GM18907 (cell line): ENCODE data around the gene G2E3.
"Not testable (repeated sequence)": the region's sequence is repeated elsewhere in the genome, so short reads cannot be mapped to it uniquely, and the experiment has no call there.

Source experiments
- ATAC-seq: cut with Tn5 transposase; IDR thresholded peaks from one replicate; pipeline ENCODE4 v1.9.1; 2021; ENCODE audit warnings: mild to moderate bottlenecking, moderate library complexity; ENCODE audit not compliant: unreplicated experiment

The G2E3 gene

GRCh38 chr14:30600922-30601918, 42.3 kb downstream of the G2E3 start:
- ATAC-seq = no peak

- no peak for ATAC-seq
These were observed 44.4 kb downstream of the G2E3 start for GRCh38 chr14:30603402-30603801.

- ATAC-seq = not testable (repeated sequence)
These were observed 45.7 kb downstream of the G2E3 start for GRCh38 chr14:30604696-30605095.

GRCh38 chr14:30607156-30607780, 48.3 kb downstream of the G2E3 start:
- no peak for ATAC-seq

- no peak for ATAC-seq
These were observed 49.6 kb downstream of the G2E3 start for GRCh38 chr14:30608533-30609006.

- no peak for ATAC-seq
These were observed 51.9 kb downstream of the G2E3 start for GRCh38 chr14:30610787-30611343.

GRCh38 chr14:30614155-30614554, 55.2 kb downstream of the G2E3 start:
- no peak for ATAC-seq

GRCh38 chr14:30620178-30620577, 61.2 kb downstream of the G2E3 start:
- ATAC-seq = peak; percentile 57

GRCh38 chr14:30621354-30621939, 62.5 kb downstream of the G2E3 start:
- peak; percentile 9 for ATAC-seq

- ATAC-seq = peak; percentile 94
These were observed 63.2 kb downstream of the G2E3 start, which contains the start of gene SCFD1 for GRCh38 chr14:30621940-30622830. SCFD1 (plus strand) TSS chr14:30622319; CDS start chr14:30622339, 20 bp downstream.

GRCh38 chr14:30623412-30624131, 64.6 kb downstream of the G2E3 start:
- ATAC-seq = no peak

GRCh38 chr14:30624132-30624423, 65.1 kb downstream of the G2E3 start:
- ATAC-seq = no peak

- ATAC-seq = no peak
These were observed 66.6 kb downstream of the G2E3 start for GRCh38 chr14:30625533-30625932.

- ATAC-seq = not testable (repeated sequence)
These were observed 70.5 kb downstream of the G2E3 start for GRCh38 chr14:30629432-30629831.

GRCh38 chr14:30630248-30630647, 71.3 kb downstream of the G2E3 start:
- no peak for ATAC-seq

- no peak for ATAC-seq
These were observed 73.8 kb downstream of the G2E3 start for GRCh38 chr14:30632730-30633129.

GRCh38 chr14:30638926-30639325, 80.0 kb downstream of the G2E3 start:
- ATAC-seq = no peak

GRCh38 chr14:30641207-30641606, 82.2 kb downstream of the G2E3 start:
- ATAC-seq = no peak

- not testable (repeated sequence) for ATAC-seq
These were observed 85.5 kb downstream of the G2E3 start for GRCh38 chr14:30644462-30644861.

GRCh38 chr14:30645600-30645999, 86.6 kb downstream of the G2E3 start:
- ATAC-seq = no peak
